ENCODE results near the gene PDE3A.

Gene PDE3A

DNA sequence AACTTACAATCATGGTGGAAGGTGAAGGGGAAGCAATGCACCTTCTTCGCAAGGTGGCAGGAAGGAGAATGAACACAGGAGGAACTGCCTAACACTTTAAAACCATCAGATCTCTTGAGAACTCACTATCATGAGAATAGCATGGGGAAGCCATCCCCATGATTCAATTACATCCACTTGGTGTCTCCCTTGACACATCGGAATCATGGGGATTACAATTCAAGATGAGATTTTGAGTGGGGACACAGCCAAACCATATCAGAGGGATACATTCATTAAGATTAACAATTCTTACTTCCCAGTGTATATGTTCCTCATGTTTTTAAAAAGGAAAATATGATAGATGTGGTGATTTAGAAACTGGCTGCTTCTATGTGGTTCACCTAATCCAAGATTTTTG is 117.9 kb downstream of the PDE3A start:
- Histone ChIP-seq H3K9me2 (replicated peaks; ENCODE audit: low read depth, low read length) (no peaks in the 10 kb centered on the region), H3K4me3 (ENCODE audit: low read length, poor library complexity, severe bottlenecking) (no peak overlapping the region), H3K4me2 (ENCODE audit: low read depth, low read length, poor library complexity, severe bottlenecking) (no peak overlapping the region), H4K20me1 (ENCODE audit: insufficient read depth, low read length, poor library complexity, severe bottlenecking) (no peaks in the 10 kb centered on the region), H3K27me3 (ENCODE audit: insufficient read depth, low read length, poor library complexity, severe bottlenecking) (no peaks in the 10 kb centered on the region), H3K4me1 (ENCODE audit: insufficient read depth, low read length, poor library complexity, severe bottlenecking) (no peaks in the 10 kb centered on the region), H3K79me2 (ENCODE audit: insufficient read depth, low read length) (no peaks in the 10 kb centered on the region), H3K9ac (ENCODE audit: low read depth, low read length, poor library complexity, severe bottlenecking) (no peak overlapping the region), H3K36me3 (ENCODE audit: insufficient read depth, low read length) (no peaks in the 10 kb centered on the region), H3K9me3 (ENCODE audit: insufficient read depth, low read depth, low read length) (no peaks in the 10 kb centered on the region), H2AFZ (ENCODE audit: low read length) (no peak overlapping the region), H3F3A (ENCODE audit: low read depth) (no peaks in the 10 kb centered on the region)
- TF ChIP-seq CTCF (conservative IDR thresholded peaks at IDR 0.05; ENCODE audit: low read length) (no peak), EZH2phosphoT487 (IDR thresholded peaks at IDR 0.05; ENCODE audit: borderline replicate concordance) (no peak)

GRCh38 chr12:20487519-20487918 is 119.2 kb downstream of the PDE3A start:
- no peaks in the 10 kb centered on the region for H3F3A ChIP-seq (ENCODE audit: low read depth)
- H3K9me3 ChIP-seq (ENCODE audit: insufficient read depth, low read depth, low read length) = no peaks in the 10 kb centered on the region
- H4K20me1 ChIP-seq (ENCODE audit: insufficient read depth, low read length, poor library complexity, severe bottlenecking) = no peaks in the 10 kb centered on the region
- no peaks in the 10 kb centered on the region for H3K79me2 ChIP-seq (ENCODE audit: insufficient read depth, low read length)
- no peak overlapping the region for H3K9ac ChIP-seq (ENCODE audit: low read depth, low read length, poor library complexity, severe bottlenecking)
- no peaks in the 10 kb centered on the region for H3K36me3 ChIP-seq (ENCODE audit: insufficient read depth, low read length)
- TF ChIP-seq EZH2phosphoT487 (IDR thresholded peaks at IDR 0.05; ENCODE audit: borderline replicate concordance) (no peak), CTCF (conservative IDR thresholded peaks at IDR 0.05; ENCODE audit: low read length) (no peak)
- H3K4me2 ChIP-seq (ENCODE audit: low read depth, low read length, poor library complexity, severe bottlenecking) = no peak overlapping the region
- no peak overlapping the region for H2AFZ ChIP-seq (ENCODE audit: low read length)
- no peak overlapping the region for H3K4me3 ChIP-seq (ENCODE audit: low read length, poor library complexity, severe bottlenecking)
- no peaks in the 10 kb centered on the region for H3K4me1 ChIP-seq (ENCODE audit: insufficient read depth, low read length, poor library complexity, severe bottlenecking)
- no peaks in the 10 kb centered on the region for H3K27me3 ChIP-seq (ENCODE audit: insufficient read depth, low read length, poor library complexity, severe bottlenecking)
- no peaks in the 10 kb centered on the region for H3K9me2 ChIP-seq (replicated peaks; ENCODE audit: low read depth, low read length)

DNA sequence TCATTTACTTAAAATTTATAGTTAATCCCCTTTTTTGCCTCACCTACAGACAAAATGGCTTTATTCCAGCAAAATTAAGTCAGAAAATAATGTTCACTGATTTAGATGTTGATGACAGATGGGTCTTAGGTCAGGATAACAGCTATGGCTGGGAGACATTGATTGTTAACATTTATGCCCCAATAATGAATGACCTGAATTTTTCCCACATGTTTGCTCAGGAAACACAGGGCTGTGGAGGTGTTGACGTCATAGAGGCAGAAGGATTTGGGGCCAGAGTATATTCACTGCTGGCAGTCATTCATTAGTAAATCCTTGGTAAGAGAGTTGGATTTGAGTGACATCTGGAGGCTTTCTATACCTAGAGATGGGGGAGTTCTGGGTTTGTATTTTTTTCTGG is 121.3 kb downstream of the PDE3A start:
- Histone ChIP-seq H3K4me2 (ENCODE audit: low read depth, low read length, poor library complexity, severe bottlenecking) (no peak overlapping the region), H2AFZ (ENCODE audit: low read length) (no peak overlapping the region), H3K4me1 (ENCODE audit: insufficient read depth, low read length, poor library complexity, severe bottlenecking) (no peaks in the 10 kb centered on the region), H3F3A (ENCODE audit: low read depth) (no peaks in the 10 kb centered on the region), H3K4me3 (ENCODE audit: low read length, poor library complexity, severe bottlenecking) (no peak overlapping the region), H3K9me3 (ENCODE audit: insufficient read depth, low read depth, low read length) (no peaks in the 10 kb centered on the region), H3K27me3 (ENCODE audit: insufficient read depth, low read length, poor library complexity, severe bottlenecking) (no peaks in the 10 kb centered on the region), H4K20me1 (ENCODE audit: insufficient read depth, low read length, poor library complexity, severe bottlenecking) (no peaks in the 10 kb centered on the region), H3K9ac (ENCODE audit: low read depth, low read length, poor library complexity, severe bottlenecking) (no peak overlapping the region), H3K36me3 (ENCODE audit: insufficient read depth, low read length) (no peaks in the 10 kb centered on the region), H3K79me2 (ENCODE audit: insufficient read depth, low read length) (no peaks in the 10 kb centered on the region), H3K9me2 (replicated peaks; ENCODE audit: low read depth, low read length) (no peaks in the 10 kb centered on the region)
- TF ChIP-seq EZH2phosphoT487 (IDR thresholded peaks at IDR 0.05; ENCODE audit: borderline replicate concordance) = no peak
- no peak for TF ChIP-seq CTCF (conservative IDR thresholded peaks at IDR 0.05; ENCODE audit: low read length)

All from Loucy (cell line).